ENCODE results near the gene C20orf204. TPM values are rescaled to one million over a fixed set of nuclear protein-coding genes. Genes with fewer than 3 reads are reported as not detected.

Gene C20orf204
- total and polyA plus RNA-seq, 9 of the 15 experiments (the other 6 are each of a cell fraction or from before 2014, with no cell fraction given): 0.11 to 1.1 (median 0.36) TPM; not detected in 2

- no peak for TF ChIP-seq THRA (IDR thresholded peaks at IDR 0.05)
- TF ChIP-seq ARID3A (IDR thresholded peaks at IDR 0.05; ENCODE audit: borderline replicate concordance, low read depth, low read length): no peak
- peak; percentile 23 for TF ChIP-seq RBBP5 (IDR thresholded peaks at IDR 0.05; ENCODE audit: borderline replicate concordance, insufficient read depth, low read length, poor library complexity, severe bottlenecking)
- TF ChIP-seq VEZF1 (CRISPR knock-in tag; IDR thresholded peaks at IDR 0.05): peak; percentile 34; the same call in 1 of the 2 replicates
- no peak for TF ChIP-seq TRIM25 (IDR thresholded peaks at IDR 0.05; ENCODE audit: borderline replicate concordance)
- no peak for TF ChIP-seq ZNF253 (CRISPR knock-in tag; conservative IDR thresholded peaks at IDR 0.05)
- TF ChIP-seq ZNF740 (CRISPR knock-in tag; IDR thresholded peaks at IDR 0.05): 0 out of 2 replicates have a peak, but pooled peaks have one; percentile 47
- TF ChIP-seq ZNF740 (tag; IDR thresholded peaks at IDR 0.05): no peak
- TF ChIP-seq RBFOX2 (IDR thresholded peaks at IDR 0.05; ENCODE audit: low read depth, low read length): peak; percentile 28; the same call in 1 of the 2 replicates
- no peak for TF ChIP-seq PRPF4 (IDR thresholded peaks at IDR 0.05; ENCODE audit: insufficient read depth, low read depth, low read length, poor library complexity, severe bottlenecking)
- no peak for TF ChIP-seq SRSF3 (IDR thresholded peaks at IDR 0.05; ENCODE audit: insufficient read depth, low read length)
- peak; percentile 30; the same call in 1 of the 2 replicates for TF ChIP-seq ZNF589 (CRISPR knock-in tag; IDR thresholded peaks at IDR 0.05; ENCODE audit: low read depth)
- TF ChIP-seq ZBTB33 (CRISPR knock-in tag; IDR thresholded peaks at IDR 0.05): peak; percentile 54; the same call in 1 of the 2 replicates
Observed at GRCh38 chr20:64053841-64054661, 18.1 kb downstream of the C20orf204 start (continued).
